CD4-positive, alpha-beta T cell treated with Interleukin-10 for 1 hour (primary cell): ENCODE data around the gene PRAMEF20.

Experiments
- DNase-seq: peaks from one replicate; pipeline ENCODE4 v3.0.0-alpha.2; 2020

The PRAMEF20 gene

DNA sequence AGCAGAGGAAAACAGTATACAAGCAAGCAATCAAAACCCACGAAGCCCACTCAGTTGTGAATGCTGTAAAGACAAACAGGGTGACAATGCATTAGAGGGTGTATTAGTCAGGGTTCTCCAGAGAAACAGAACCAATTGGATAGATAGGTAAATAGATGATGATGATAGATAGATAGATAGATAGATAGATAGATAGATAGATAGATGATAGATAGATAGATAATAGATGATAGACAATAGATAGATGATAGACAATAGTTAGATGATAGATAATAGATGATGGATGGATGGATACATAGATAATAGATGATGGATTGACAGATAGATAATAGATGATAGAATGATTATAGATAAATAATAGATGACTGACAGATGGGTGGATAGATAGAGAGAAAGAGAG, 55.3 kb downstream of the PRAMEF20 start:
- DNase-seq, result no peak

DNA sequence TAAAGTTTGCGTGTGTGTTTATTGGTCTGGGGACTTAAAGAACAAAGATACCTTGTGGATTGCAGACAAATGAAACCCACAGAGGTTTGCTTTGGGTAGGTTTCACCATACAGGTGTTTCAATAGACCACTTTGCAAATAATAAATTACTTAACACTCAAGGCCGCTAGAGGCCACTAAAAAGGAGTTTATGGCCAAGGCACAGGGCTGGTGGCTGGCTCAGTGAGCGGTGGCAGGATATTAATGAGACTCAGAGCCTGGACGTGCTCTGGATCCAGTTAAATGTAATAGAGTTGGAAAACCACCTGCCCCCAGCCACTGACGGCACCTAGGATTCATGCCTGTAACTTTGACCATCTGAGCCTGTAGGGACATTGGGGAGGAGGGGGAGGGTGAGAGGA, 59.1 kb downstream of the PRAMEF20 start:
- no peak for DNase-seq
